ENCODE measurements around the gene ARFGAP1.

GRCh38 chr20:63240004-63240403, 32.6 kb upstream of the ARFGAP1 start:
- TF ChIP-seq POLR2A (IDR thresholded peaks at IDR 0.05), result no peak
- no peak for TF ChIP-seq CTCF (IDR thresholded peaks at IDR 0.05)
